ENCODE results near the gene CDK19. TPM values are rescaled to one million over a fixed set of nuclear protein-coding genes. Genes with fewer than 3 reads are reported as not detected.
"Not testable (repeated sequence)": the region's sequence is repeated elsewhere in the genome, so short reads cannot be mapped to it uniquely, and the experiment has no call there.

Gene CDK19
- total RNA-seq, 4 donors from 2014 or later: 3.0 to 7.4 (median 6.3) TPM

GRCh38 chr6:110746680-110747079, 68.6 kb downstream of the CDK19 start:
- H3K4me1 ChIP-seq: no peaks in the 10 kb centered on the region
- TF ChIP-seq, protein P1, sequence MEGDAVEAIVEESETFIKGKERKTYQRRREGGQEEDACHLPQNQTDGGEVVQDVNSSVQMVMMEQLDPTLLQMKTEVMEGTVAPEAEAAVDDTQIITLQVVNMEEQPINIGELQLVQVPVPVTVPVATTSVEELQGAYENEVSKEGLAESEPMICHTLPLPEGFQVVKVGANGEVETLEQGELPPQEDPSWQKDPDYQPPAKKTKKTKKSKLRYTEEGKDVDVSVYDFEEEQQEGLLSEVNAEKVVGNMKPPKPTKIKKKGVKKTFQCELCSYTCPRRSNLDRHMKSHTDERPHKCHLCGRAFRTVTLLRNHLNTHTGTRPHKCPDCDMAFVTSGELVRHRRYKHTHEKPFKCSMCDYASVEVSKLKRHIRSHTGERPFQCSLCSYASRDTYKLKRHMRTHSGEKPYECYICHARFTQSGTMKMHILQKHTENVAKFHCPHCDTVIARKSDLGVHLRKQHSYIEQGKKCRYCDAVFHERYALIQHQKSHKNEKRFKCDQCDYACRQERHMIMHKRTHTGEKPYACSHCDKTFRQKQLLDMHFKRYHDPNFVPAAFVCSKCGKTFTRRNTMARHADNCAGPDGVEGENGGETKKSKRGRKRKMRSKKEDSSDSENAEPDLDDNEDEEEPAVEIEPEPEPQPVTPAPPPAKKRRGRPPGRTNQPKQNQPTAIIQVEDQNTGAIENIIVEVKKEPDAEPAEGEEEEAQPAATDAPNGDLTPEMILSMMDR (IDR thresholded peaks at IDR 0.05 in 4 of 5, conservative IDR thresholded peaks at IDR 0.05 in 1 of 5): no peak
- no peak for TF ChIP-seq POLR2A (IDR thresholded peaks at IDR 0.05)
- peaks cover 0 to 12% of the 10 kb centered on the region in 2 donors for H3K36me3 ChIP-seq
- no peak overlapping the region for H3K27ac ChIP-seq
- H3K4me3 ChIP-seq: no peak overlapping the region
- no peaks in the 10 kb centered on the region for H3K27me3 ChIP-seq
- ATAC-seq (no peak), DNase-seq (no peak)
- intact Hi-C loops (cut with DNase I; ENCODE audit: low total_unique reads) (no loop called here), in situ Hi-C loops (cut with MboI; ENCODE audit: low sequenced_read_pairs in 4 of 4) (no loop called here)
- peaks cover 0 to 3% (median 0%) of the 10 kb centered on the region in 3 donors for H3K9me3 ChIP-seq

GRCh38 chr6:110744991-110745390, 70.3 kb downstream of the CDK19 start:
- Histone ChIP-seq H3K9me3 (peaks cover 0 to 10% (median 0%) of the 10 kb centered on the region in 3 donors), H3K27me3 (no peaks in the 10 kb centered on the region), H3K36me3 (peaks cover 0 to 15% of the 10 kb centered on the region in 2 donors), H3K4me1 (no peaks in the 10 kb centered on the region), H3K4me3 (no peak overlapping the region), H3K27ac (no peak overlapping the region)
- no peak for ATAC-seq
- in situ Hi-C loops (cut with MboI; ENCODE audit: low sequenced_read_pairs in 4 of 4) (no loop called here), intact Hi-C loops (cut with DNase I; ENCODE audit: low total_unique reads) (no loop called here)
- DNase-seq: no peak
- TF ChIP-seq, protein P1 (IDR thresholded peaks at IDR 0.05 in 4 of 5, conservative IDR thresholded peaks at IDR 0.05 in 1 of 5): no peak
- TF ChIP-seq POLR2A (IDR thresholded peaks at IDR 0.05): no peak

- in situ Hi-C loops (cut with MboI; ENCODE audit: low sequenced_read_pairs in 4 of 4); H3K4me1 ChIP-seq; H3K27ac ChIP-seq; H3K4me3 ChIP-seq; DNase-seq; intact Hi-C loops (cut with DNase I; ENCODE audit: low total_unique reads); ATAC-seq; H3K27me3 ChIP-seq: not testable (repeated sequence)
- peaks cover 0 to 10% (median 0%) of the 10 kb centered on the region in 3 donors for H3K9me3 ChIP-seq
- H3K36me3 ChIP-seq: peaks cover 0 to 15% of the 10 kb centered on the region in 2 donors
Observed at GRCh38 chr6:110742552-110742951, 72.7 kb downstream of the CDK19 start.

- TF ChIP-seq POLR2A (IDR thresholded peaks at IDR 0.05): no peak
- TF ChIP-seq, protein P1 (IDR thresholded peaks at IDR 0.05 in 4 of 5, conservative IDR thresholded peaks at IDR 0.05 in 1 of 5): no peak
- H3K9me3 ChIP-seq: peaks cover 0 to 10% (median 0%) of the 10 kb centered on the region in 3 donors
- no peaks in the 10 kb centered on the region for H3K27me3 ChIP-seq
- no peaks in the 10 kb centered on the region for H3K4me1 ChIP-seq
- no peak overlapping the region for H3K4me3 ChIP-seq
- in situ Hi-C loops (cut with MboI; ENCODE audit: low sequenced_read_pairs in 4 of 4) (no loop called here), intact Hi-C loops (cut with DNase I; ENCODE audit: low total_unique reads) (no loop called here)
- DNase-seq (no peak), ATAC-seq (no peak)
- no peak overlapping the region for H3K27ac ChIP-seq
- peaks cover 0 to 15% of the 10 kb centered on the region in 2 donors for H3K36me3 ChIP-seq
Observed at GRCh38 chr6:110741517-110741916, 73.8 kb downstream of the CDK19 start.

DNA sequence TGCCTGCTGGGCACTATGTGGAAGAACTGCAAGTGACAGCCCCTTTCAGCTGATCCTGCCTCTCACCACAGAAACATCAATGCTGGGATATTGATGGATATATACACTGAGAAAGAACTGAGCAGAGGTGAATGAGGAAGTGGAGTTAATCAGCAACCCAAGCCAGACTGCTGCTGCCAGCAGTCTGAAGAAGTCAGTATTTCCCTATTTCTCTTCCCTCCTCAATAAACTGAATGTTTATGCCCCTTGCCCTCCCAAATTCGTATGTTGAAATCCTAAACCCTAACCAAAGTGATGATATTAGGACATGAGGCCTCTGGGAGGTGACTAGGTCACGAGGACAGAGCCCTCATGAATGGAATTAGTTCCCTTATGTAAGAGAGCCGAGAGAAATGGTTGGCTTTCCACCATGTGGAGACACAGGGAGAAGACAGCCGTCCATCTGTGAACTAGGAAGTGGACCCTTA, 76.3 kb downstream of the CDK19 start:
- H3K27ac ChIP-seq: no peak overlapping the region
- peaks cover 0 to 9% of the 10 kb centered on the region in 2 donors for H3K36me3 ChIP-seq
- no peak for TF ChIP-seq POLR2A (IDR thresholded peaks at IDR 0.05)
- TF ChIP-seq, protein P1 (IDR thresholded peaks at IDR 0.05 in 4 of 5, conservative IDR thresholded peaks at IDR 0.05 in 1 of 5): no peak
- intact Hi-C loops (cut with DNase I; ENCODE audit: low total_unique reads): no loop called here
- no peaks in the 10 kb centered on the region for H3K4me1 ChIP-seq
- H3K9me3 ChIP-seq: peaks cover 0 to 10% (median 0%) of the 10 kb centered on the region in 3 donors
- DNase-seq (peak; percentile 3 to 18), ATAC-seq (peak in 1 of 2 donors; percentile 39)
- in situ Hi-C loops (cut with MboI; ENCODE audit: low sequenced_read_pairs in 4 of 4): no loop called here
- H3K4me3 ChIP-seq: no peak overlapping the region
- H3K27me3 ChIP-seq: no peaks in the 10 kb centered on the region
